Activated naive CD8-positive, alpha-beta T cell treated with anti-CD3 and anti-CD28 coated beads, Interleukin-2, amount 10 ng/mL, durations not matched to agents 7 days and 5 days (primary cell): ENCODE results near the gene PHOX2B. TPM values are rescaled to one million over a fixed set of nuclear protein-coding genes. Genes with fewer than 3 reads are reported as not detected.

ENCODE experiments used
- ATAC-seq: fragments of 150-1000 bp; cut with Tn5 transposase; one replicate; pipeline ENCODE4 v1.10.0; 2021; ENCODE audit warnings: low read depth, moderate library complexity
- POLR2A ChIA-PET: fragments of 350-600 bp; sonication (Branson Sonifier 250); formaldehyde crosslinking; loops from one replicate; lab custom pipeline; 2021; ENCODE audit warnings: antibody characterized with exemption; lab: Charles Lee
- DNase-seq: peaks from one replicate; pipeline ENCODE4 v3.0.0; 2021
- H3K27ac Mint-ChIP-seq: one replicate; pipeline ENCODE4 v1.8.0; 2022; ENCODE audit warnings: mild to moderate bottlenecking, mixed read lengths
- H3K27me3 Mint-ChIP-seq: one replicate; pipeline ENCODE4 v1.8.0; 2022; ENCODE audit warnings: mild to moderate bottlenecking, moderate library complexity, mixed read lengths
- H3K36me3 Mint-ChIP-seq: one replicate; pipeline ENCODE4 v1.8.0; 2021; ENCODE audit warnings: mild to moderate bottlenecking, mixed read lengths
- H3K4me1 Mint-ChIP-seq: one replicate; pipeline ENCODE4 v1.8.0; 2021; ENCODE audit warnings: mixed read lengths
- H3K4me3 Mint-ChIP-seq: one replicate; pipeline ENCODE4 v1.8.0; 2022; ENCODE audit warnings: mild to moderate bottlenecking, moderate library complexity, mixed read lengths
- H3K9me3 Mint-ChIP-seq: one replicate; pipeline ENCODE4 v1.8.0; 2021; ENCODE audit warnings: mixed read lengths
- total RNA-seq, 2 experiments: library from RNA; stranded (reverse); gene quantifications; one replicate each; pipeline ENCODE4 v1.2.3, GENCODE V29; 2021

PHOX2B gene
- not detected for total RNA-seq

DNA sequence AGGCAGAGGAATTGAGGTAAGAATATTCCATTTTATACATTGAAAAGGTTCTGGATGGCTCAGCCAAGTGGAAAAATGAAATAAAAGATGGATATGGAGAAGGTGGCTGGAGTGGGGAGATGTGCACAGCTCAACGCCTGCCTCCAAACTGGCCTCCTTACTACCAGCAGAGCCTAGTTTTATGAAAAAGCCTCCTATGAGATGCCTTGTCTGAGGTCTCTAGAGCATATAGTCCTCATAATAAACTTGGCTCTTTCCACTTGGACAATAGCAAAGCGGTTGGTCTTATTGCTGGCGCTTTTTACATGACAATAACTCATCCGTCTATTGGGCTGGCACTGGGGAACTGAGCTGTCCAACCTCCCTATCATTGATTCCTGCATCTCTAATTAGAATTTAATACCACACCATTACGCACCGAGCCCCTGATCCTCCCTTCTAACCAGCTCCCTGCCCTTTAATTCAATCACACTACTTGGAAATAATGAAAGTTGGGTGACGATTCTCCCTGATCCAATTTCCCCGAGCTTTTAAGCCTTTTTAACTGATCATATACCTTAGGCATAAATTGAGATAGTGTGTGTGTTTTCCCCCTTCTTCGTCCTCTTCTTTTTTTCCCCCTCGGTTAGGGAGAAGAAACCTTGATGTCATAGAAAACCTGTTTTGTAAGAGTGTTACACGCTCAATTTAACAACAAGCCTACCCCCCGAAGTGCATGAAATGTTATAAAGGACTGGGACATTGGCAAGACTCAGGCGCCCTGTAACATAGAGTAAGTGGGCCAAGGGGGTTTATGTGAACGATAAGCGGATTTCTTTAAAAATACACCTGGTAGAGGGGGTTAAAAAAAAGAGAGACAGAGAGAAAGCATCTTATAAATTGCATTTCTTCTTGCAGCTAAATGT lies at the start of gene PHOX2B:
PHOX2B (minus strand) TSS at position 155 of the 905 bp plus-strand sequence; CDS start at position 40, 115 bp downstream.
- DNase-seq (no peak), ATAC-seq (no peak)
- Mint-ChIP-seq H3K4me1 (no peaks in the 10 kb centered on the region), H3K4me3 (no peak within 1 kb of the TSS), H3K27ac (no peak within 1 kb of the TSS), H3K27me3 (peaks cover 88% of the 10 kb centered on the region), H3K36me3 (peaks cover 7% of the 10 kb centered on the region), H3K9me3 (peaks cover 4% of the 10 kb centered on the region)
- POLR2A ChIA-PET, result no interaction called here

GRCh38 chr4:41797260-41797659 lies 48.7 kb upstream of the PHOX2B start:
- ATAC-seq (no peak), DNase-seq (no peak)
- Mint-ChIP-seq H3K4me1 (no peaks in the 10 kb centered on the region), H3K36me3 (no peaks in the 10 kb centered on the region), H3K27ac (no peak overlapping the region), H3K9me3 (no peaks in the 10 kb centered on the region), H3K4me3 (no peak overlapping the region), H3K27me3 (no peaks in the 10 kb centered on the region)
- POLR2A ChIA-PET, result no interaction called here

DNA sequence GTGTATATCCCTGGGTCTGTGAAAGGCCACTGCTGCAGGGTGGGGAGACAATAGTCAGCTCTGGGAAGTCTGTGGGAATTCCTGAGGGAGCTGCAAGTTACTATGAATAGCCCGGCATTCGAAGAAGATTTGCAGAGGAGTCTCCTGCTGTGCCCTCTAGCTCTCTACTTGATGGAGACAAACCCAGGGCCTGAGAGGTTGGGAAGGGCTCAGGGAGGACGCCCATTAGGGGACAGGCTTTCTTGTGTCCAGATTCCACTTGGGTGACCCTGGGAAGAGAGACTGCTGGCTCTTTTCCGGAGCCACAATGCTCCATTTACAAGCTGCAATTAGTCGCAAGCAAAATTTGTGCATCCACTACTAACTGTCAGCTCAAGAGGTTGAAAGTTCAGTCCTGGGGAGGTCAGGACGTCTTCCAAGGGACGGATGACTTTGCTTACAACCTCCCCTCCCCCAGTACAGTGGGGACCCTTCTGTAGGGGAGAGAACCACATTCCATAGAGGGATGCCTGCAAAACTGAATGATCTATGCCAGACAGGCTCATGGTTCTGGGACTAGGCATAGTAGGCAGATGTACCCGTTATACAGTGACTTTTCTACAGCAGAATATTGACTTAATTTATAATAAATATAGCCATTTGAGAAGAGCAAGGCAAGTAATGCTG lies 48.2 kb upstream of the PHOX2B start:
- DNase-seq (no peak), ATAC-seq (no peak)
- no peaks in the 10 kb centered on the region for H3K27me3 Mint-ChIP-seq
- H3K4me1 Mint-ChIP-seq, result no peaks in the 10 kb centered on the region
- H3K36me3 Mint-ChIP-seq, result no peaks in the 10 kb centered on the region
- POLR2A ChIA-PET, result no interaction called here
- no peak overlapping the region for H3K27ac Mint-ChIP-seq
- no peaks in the 10 kb centered on the region for H3K9me3 Mint-ChIP-seq
- H3K4me3 Mint-ChIP-seq, result no peak overlapping the region

DNA sequence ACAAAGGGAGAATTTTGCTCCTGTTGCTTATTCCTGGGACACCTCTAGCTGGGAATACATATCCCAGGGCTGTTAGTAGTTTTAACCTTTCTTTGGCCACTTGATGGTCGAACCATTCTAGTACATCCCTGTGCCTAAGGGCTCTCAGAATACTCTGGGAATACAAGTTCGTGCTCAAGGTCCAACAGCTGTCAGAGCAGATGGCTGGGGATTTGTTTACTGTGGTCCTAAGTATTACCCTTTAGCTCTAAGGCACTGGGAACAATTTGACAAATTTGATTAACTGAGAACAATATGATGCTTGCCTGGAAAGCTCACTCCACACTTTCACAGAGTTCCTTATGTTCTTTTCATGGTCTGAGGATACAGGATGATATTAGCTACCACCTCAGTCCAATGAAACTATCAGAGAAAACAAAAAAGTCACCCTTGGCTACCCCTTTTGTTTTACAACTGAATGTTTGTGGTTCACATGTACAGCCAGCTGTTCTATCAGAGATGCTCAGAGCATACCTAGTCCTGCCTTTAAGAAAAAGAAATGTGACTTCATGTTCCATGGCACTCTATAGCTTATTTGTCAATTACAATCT lies 47.4 kb upstream of the PHOX2B start:
- POLR2A ChIA-PET, result no interaction called here
- Mint-ChIP-seq H3K27ac (no peak overlapping the region), H3K27me3 (no peaks in the 10 kb centered on the region), H3K36me3 (no peaks in the 10 kb centered on the region), H3K4me3 (no peak overlapping the region), H3K9me3 (no peaks in the 10 kb centered on the region), H3K4me1 (no peaks in the 10 kb centered on the region)
- ATAC-seq (no peak), DNase-seq (no peak)

GRCh38 chr4:41792166-41792565 lies 43.6 kb upstream of the PHOX2B start:
- no peaks in the 10 kb centered on the region for H3K9me3 Mint-ChIP-seq
- ATAC-seq, result no peak
- no peak for DNase-seq
- H3K27me3 Mint-ChIP-seq, result peaks cover 2% of the 10 kb centered on the region
- POLR2A ChIA-PET, result no interaction called here
- H3K4me3 Mint-ChIP-seq, result no peak overlapping the region
- no peaks in the 10 kb centered on the region for H3K36me3 Mint-ChIP-seq
- H3K27ac Mint-ChIP-seq, result no peak overlapping the region
- no peaks in the 10 kb centered on the region for H3K4me1 Mint-ChIP-seq

GRCh38 chr4:41791557-41791956 lies 43.0 kb upstream of the PHOX2B start:
- Mint-ChIP-seq H3K4me3 (no peak overlapping the region), H3K4me1 (no peaks in the 10 kb centered on the region), H3K36me3 (no peaks in the 10 kb centered on the region), H3K27me3 (peaks cover 4% of the 10 kb centered on the region), H3K9me3 (no peaks in the 10 kb centered on the region), H3K27ac (no peak overlapping the region)
- no peak for DNase-seq
- POLR2A ChIA-PET, result no interaction called here
- no peak for ATAC-seq

DNA sequence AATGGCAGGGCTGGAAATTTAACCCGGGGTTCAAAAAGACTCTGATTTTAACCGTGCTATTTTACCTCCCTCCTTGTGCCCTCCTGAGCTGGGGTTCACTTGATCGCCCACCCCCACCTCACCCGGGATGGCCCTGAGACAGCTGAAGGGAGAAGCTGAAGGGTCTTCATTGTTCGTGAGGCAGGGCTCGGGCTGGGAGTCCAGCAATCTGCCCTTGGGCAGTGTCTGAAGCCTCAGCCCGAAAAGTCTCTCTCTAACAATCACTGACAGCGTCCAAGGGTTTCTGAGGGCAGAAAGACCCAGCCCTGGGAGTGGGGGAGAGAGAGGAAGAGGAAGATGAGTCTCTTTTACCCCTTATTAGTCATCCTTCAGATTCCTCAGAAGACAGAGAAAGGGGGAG lies 39.4 kb upstream of the PHOX2B start:
- POLR2A ChIA-PET, result no interaction called here
- H3K9me3 Mint-ChIP-seq, result no peaks in the 10 kb centered on the region
- no peak for DNase-seq
- no peak overlapping the region for H3K4me3 Mint-ChIP-seq
- no peak overlapping the region for H3K27ac Mint-ChIP-seq
- H3K36me3 Mint-ChIP-seq, result no peaks in the 10 kb centered on the region
- no peak for ATAC-seq
- H3K27me3 Mint-ChIP-seq, result peaks cover 4% of the 10 kb centered on the region
- no peaks in the 10 kb centered on the region for H3K4me1 Mint-ChIP-seq

DNA sequence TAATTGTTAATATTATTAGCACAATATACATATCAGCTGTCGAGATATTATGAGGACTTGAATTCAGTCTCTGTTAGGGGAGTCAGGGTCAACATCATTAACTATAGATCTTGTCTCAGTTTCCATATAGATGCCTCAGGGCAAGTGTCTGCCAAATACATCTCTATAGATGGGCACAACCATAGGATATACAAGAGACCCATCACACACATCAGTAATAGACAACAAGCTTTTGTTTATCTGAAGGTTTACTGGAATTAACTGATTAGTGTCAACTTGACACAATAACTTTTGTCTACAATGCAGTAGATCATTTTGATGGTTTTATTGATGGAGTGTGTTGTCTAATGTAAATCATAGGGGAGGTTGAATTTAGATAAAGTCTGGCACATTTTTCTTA lies 37.1 kb upstream of the PHOX2B start:
- ATAC-seq (no peak), DNase-seq (no peak)
- POLR2A ChIA-PET, result no interaction called here

DNA sequence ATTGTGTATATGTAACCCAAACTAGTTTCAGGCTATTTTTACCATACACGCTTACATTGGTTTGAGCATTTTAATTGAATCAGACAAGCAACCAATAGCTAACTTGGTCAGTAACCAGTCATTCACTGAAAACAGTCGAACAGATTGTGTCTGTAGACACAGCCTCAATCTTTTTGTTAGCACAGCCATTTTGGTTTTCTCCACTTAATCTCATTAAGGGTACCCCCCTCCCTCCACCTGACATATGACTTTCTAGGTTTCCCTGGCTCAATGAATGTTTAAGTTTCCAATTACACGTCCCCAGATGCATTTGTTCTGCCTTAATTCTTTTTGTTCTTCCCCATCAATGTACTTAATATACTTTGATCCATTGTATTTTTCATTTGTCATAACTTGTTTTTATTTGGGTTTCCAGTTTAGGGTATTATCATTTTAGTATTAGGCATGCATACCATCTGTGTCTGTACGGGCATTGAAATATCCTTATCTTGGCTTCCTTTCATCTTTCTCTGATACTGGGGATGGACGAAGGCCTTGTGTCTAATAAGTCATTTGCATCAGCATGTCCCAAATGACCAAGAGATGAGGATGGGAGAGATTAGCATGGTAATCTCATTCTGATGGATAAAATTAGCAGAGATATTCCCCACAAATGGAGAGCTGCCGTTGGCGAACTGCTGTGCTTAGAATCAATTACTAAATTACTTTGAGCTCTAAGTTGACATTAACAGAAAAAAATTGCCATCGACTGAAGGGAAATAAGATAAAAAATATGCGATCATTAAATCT lies 35.9 kb upstream of the PHOX2B start:
- Mint-ChIP-seq H3K4me3 (no peak overlapping the region), H3K9me3 (no peaks in the 10 kb centered on the region), H3K36me3 (no peaks in the 10 kb centered on the region), H3K27ac (no peak overlapping the region), H3K27me3 (peaks cover 4% of the 10 kb centered on the region), H3K4me1 (no peaks in the 10 kb centered on the region)
- POLR2A ChIA-PET, result no interaction called here
- no peak for DNase-seq
- ATAC-seq, result no peak

More for the DNA sequence above, 37.1 kb upstream of the PHOX2B start:
- Mint-ChIP-seq H3K4me3 (no peak overlapping the region), H3K36me3 (no peaks in the 10 kb centered on the region), H3K4me1 (no peaks in the 10 kb centered on the region), H3K27me3 (peaks cover 4% of the 10 kb centered on the region), H3K27ac (no peak overlapping the region), H3K9me3 (no peaks in the 10 kb centered on the region)

- no peak overlapping the region for H3K27ac Mint-ChIP-seq
- peaks cover 3% of the 10 kb centered on the region for H3K27me3 Mint-ChIP-seq
- H3K4me3 Mint-ChIP-seq, result no peak overlapping the region
- no peaks in the 10 kb centered on the region for H3K36me3 Mint-ChIP-seq
- no peak for ATAC-seq
- H3K9me3 Mint-ChIP-seq, result no peaks in the 10 kb centered on the region
- DNase-seq, result no peak
- POLR2A ChIA-PET, result no interaction called here
- H3K4me1 Mint-ChIP-seq, result no peaks in the 10 kb centered on the region
Measured at GRCh38 chr4:41776466-41776865, 27.9 kb upstream of the PHOX2B start.

DNA sequence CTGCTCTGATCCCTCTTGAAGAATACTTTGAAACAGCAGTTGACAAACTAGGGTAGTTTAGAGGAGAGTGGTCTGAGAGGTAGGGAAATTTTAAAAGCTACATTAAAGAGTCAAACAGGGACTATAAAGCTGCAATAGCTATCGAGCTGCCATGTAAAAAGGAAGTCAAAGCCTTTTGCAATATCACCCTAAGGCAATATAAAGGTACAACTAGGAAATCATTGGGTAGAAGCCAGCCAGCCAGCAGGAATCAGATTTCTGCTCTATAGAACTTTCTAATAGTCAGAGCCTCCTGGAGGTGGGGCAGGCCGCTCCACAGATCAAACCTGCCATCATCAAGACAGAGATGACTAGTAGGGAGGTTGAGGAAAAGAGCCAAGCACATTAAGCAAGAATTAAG lies 15.2 kb upstream of the PHOX2B start:
- Mint-ChIP-seq H3K27ac (no peak overlapping the region), H3K36me3 (no peaks in the 10 kb centered on the region), H3K4me3 (no peak overlapping the region), H3K27me3 (peaks cover 16% of the 10 kb centered on the region), H3K9me3 (no peaks in the 10 kb centered on the region), H3K4me1 (no peaks in the 10 kb centered on the region)
- POLR2A ChIA-PET, result no interaction called here
- no peak for DNase-seq
- no peak for ATAC-seq

DNA sequence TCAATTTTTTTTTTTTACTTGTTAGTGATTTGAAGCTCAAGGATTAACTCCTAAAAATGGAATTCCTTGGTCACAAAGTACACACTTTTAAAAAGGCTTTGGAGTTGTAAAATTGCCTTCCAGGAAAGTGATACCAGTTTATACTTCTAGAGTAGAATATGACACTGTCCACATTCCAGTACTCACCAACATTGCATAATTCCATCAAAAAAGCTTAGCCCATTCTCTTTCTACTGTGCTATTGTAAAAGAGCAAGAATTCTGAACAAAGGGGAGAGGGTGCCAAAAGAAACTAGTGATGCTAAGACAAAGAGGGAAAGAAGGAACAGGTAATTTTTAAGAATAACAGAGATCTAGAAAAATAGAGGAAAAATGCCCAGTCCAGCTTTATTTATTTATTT lies 10.4 kb upstream of the PHOX2B start:
- ATAC-seq (no peak), DNase-seq (no peak)
- POLR2A ChIA-PET, result no interaction called here
- H3K27me3 Mint-ChIP-seq, result peaks cover 24% of the 10 kb centered on the region
- no peaks in the 10 kb centered on the region for H3K36me3 Mint-ChIP-seq
- peaks cover 2% of the 10 kb centered on the region for H3K4me1 Mint-ChIP-seq
- H3K27ac Mint-ChIP-seq, result no peak overlapping the region
- no peak overlapping the region for H3K4me3 Mint-ChIP-seq
- H3K9me3 Mint-ChIP-seq, result no peaks in the 10 kb centered on the region

GRCh38 chr4:41757521-41758156 lies 9.1 kb upstream of the PHOX2B start:
- ATAC-seq, result no peak
- POLR2A ChIA-PET, result no interaction called here
- no peaks in the 10 kb centered on the region for H3K36me3 Mint-ChIP-seq
- H3K4me1 Mint-ChIP-seq, result peaks cover 2% of the 10 kb centered on the region
- no peak for DNase-seq
- no peak overlapping the region for H3K27ac Mint-ChIP-seq
- peaks cover 30% of the 10 kb centered on the region for H3K27me3 Mint-ChIP-seq
- H3K9me3 Mint-ChIP-seq, result no peaks in the 10 kb centered on the region
- H3K4me3 Mint-ChIP-seq, result no peak overlapping the region
